Duodenal mucosa (tissue), 2 donors: Measurements from ENCODE around the gene CFAP141.

Experiments
- H3K27ac ChIP-seq: one replicate; pipeline ENCODE4 v1.7.0; 2013; ENCODE audit warnings: low read depth, low read length
- H3K27me3 ChIP-seq, 2 donors: one replicate each; pipeline ENCODE4 v1.7.0; 2013; ENCODE audit warnings: low read length in 2 of 2, control low read depth in 1 of 2; ENCODE audit not compliant: insufficient read depth in 2 of 2, control insufficient read depth in 1 of 2
- H3K36me3 ChIP-seq, 2 donors: one replicate each; pipeline ENCODE4 v1.7.0; 2013; ENCODE audit warnings: low read length in 2 of 2, control low read depth in 1 of 2; ENCODE audit not compliant: insufficient read depth in 2 of 2, control insufficient read depth in 1 of 2
- H3K4me1 ChIP-seq, 2 donors: one replicate each; pipeline ENCODE4 v1.7.0; 2013; ENCODE audit warnings: low read length in 2 of 2, control low read depth in 1 of 2; ENCODE audit not compliant: insufficient read depth in 2 of 2, control insufficient read depth in 1 of 2
- H3K4me3 ChIP-seq, 2 donors: one replicate each; pipeline ENCODE4 v1.7.0; 2013; ENCODE audit warnings: low read length in 2 of 2, low read depth in 1 of 2
- H3K9ac ChIP-seq, 2 donors: one replicate each; pipeline ENCODE4 v1.7.0; 2013; ENCODE audit warnings: low read length in 2 of 2, low read depth in 1 of 2
- H3K9me3 ChIP-seq, 2 donors: one replicate each; pipeline ENCODE4 v1.7.0; 2013; ENCODE audit warnings: low read length in 2 of 2, control low read depth in 1 of 2; ENCODE audit not compliant: control insufficient read depth in 1 of 2

CFAP141 gene

DNA sequence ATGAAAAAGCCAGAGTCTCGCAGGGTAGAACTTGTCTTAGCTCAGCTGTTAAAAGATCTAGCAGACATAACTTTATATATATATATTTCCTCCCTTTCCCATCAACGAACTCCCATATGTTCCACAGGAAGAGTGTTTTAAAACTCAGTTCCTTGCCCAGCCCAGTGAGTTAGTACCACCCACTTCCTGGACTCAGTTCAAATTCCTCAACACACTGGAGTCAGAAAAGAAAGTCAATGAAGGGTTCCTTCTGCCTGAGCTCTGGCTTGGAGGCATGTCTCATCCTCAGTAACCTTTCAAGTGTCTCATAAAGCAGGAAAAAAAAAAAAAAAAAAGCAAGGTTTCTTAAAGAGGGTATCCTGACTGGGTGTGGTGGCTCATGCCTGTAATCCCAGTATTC is 29.8 kb downstream of the CFAP141 start:
- Histone ChIP-seq H3K27ac (no peak overlapping the region), H3K4me1 (peaks cover 55 to 56% of the 10 kb centered on the region in 2 donors), H3K27me3 (no peaks in the 10 kb centered on the region), H3K9ac (no peak overlapping the region), H3K4me3 (no peak overlapping the region), H3K9me3 (no peaks in the 10 kb centered on the region), H3K36me3 (peaks cover 31 to 42% of the 10 kb centered on the region in 2 donors)

GRCh38 chr1:154174654-154175053 is 31.5 kb downstream of the CFAP141 start:
- no peak overlapping the region for H3K4me3 ChIP-seq
- no peaks in the 10 kb centered on the region for H3K27me3 ChIP-seq
- no peaks in the 10 kb centered on the region for H3K9me3 ChIP-seq
- H3K36me3 ChIP-seq, result peaks cover 41 to 59% of the 10 kb centered on the region in 2 donors
- H3K4me1 ChIP-seq, result peaks cover 41% of the 10 kb centered on the region in 2 donors
- no peak overlapping the region for H3K27ac ChIP-seq
- H3K9ac ChIP-seq, result no peak overlapping the region

GRCh38 chr1:154171880-154172279 is 34.3 kb downstream of the CFAP141 start:
- Histone ChIP-seq H3K4me1 (peaks cover 13% of the 10 kb centered on the region in 2 donors), H3K4me3 (no peak overlapping the region), H3K36me3 (peaks cover 61 to 87% of the 10 kb centered on the region in 2 donors)

GRCh38 chr1:154171223-154171583 is 34.9 kb downstream of the CFAP141 start:
- H3K9me3 ChIP-seq, result no peaks in the 10 kb centered on the region
- H3K27ac ChIP-seq, result no peak overlapping the region
- no peak overlapping the region for H3K4me3 ChIP-seq
- H3K27me3 ChIP-seq, result no peaks in the 10 kb centered on the region
- peaks cover 68 to 93% of the 10 kb centered on the region in 2 donors for H3K36me3 ChIP-seq
- H3K9ac ChIP-seq, result no peak overlapping the region
- H3K4me1 ChIP-seq, result peaks cover 7 to 8% of the 10 kb centered on the region in 2 donors

More at GRCh38 chr1:154171880-154172279, 34.3 kb downstream of the CFAP141 start:
- H3K27ac ChIP-seq, result no peak overlapping the region
- no peaks in the 10 kb centered on the region for H3K9me3 ChIP-seq
- H3K9ac ChIP-seq, result no peak overlapping the region
- no peaks in the 10 kb centered on the region for H3K27me3 ChIP-seq

GRCh38 chr1:154170547-154171222 is 35.4 kb downstream of the CFAP141 start:
- Histone ChIP-seq H3K9me3 (no peaks in the 10 kb centered on the region), H3K4me1 (peaks cover 2 to 3% of the 10 kb centered on the region in 2 donors), H3K36me3 (peaks cover 66 to 94% of the 10 kb centered on the region in 2 donors), H3K4me3 (no peak overlapping the region), H3K27ac (no peak overlapping the region), H3K27me3 (no peaks in the 10 kb centered on the region), H3K9ac (no peak overlapping the region)

GRCh38 chr1:154167461-154167860 is 38.7 kb downstream of the CFAP141 start:
- no peak overlapping the region for H3K4me3 ChIP-seq
- no peak overlapping the region for H3K9ac ChIP-seq
- no peaks in the 10 kb centered on the region for H3K4me1 ChIP-seq
- no peak overlapping the region for H3K27ac ChIP-seq
- no peaks in the 10 kb centered on the region for H3K27me3 ChIP-seq
- H3K36me3 ChIP-seq, result peaks cover 76 to 99% of the 10 kb centered on the region in 2 donors
- H3K9me3 ChIP-seq, result no peaks in the 10 kb centered on the region

GRCh38 chr1:154166207-154166606 is 39.9 kb downstream of the CFAP141 start:
- H3K4me1 ChIP-seq, result no peaks in the 10 kb centered on the region
- H3K36me3 ChIP-seq, result peaks cover 65 to 96% of the 10 kb centered on the region in 2 donors
- H3K27ac ChIP-seq, result no peak overlapping the region
- no peak overlapping the region for H3K9ac ChIP-seq
- H3K27me3 ChIP-seq, result no peaks in the 10 kb centered on the region
- no peak overlapping the region for H3K4me3 ChIP-seq
- no peaks in the 10 kb centered on the region for H3K9me3 ChIP-seq

GRCh38 chr1:154159554-154159953 is 46.6 kb downstream of the CFAP141 start:
- Histone ChIP-seq H3K27me3 (no peaks in the 10 kb centered on the region), H3K4me3 (no peak overlapping the region), H3K27ac (no peak overlapping the region), H3K4me1 (peaks cover 10 to 21% of the 10 kb centered on the region in 2 donors), H3K9me3 (no peaks in the 10 kb centered on the region), H3K36me3 (peaks cover 28 to 84% of the 10 kb centered on the region in 2 donors), H3K9ac (no peak overlapping the region)

DNA sequence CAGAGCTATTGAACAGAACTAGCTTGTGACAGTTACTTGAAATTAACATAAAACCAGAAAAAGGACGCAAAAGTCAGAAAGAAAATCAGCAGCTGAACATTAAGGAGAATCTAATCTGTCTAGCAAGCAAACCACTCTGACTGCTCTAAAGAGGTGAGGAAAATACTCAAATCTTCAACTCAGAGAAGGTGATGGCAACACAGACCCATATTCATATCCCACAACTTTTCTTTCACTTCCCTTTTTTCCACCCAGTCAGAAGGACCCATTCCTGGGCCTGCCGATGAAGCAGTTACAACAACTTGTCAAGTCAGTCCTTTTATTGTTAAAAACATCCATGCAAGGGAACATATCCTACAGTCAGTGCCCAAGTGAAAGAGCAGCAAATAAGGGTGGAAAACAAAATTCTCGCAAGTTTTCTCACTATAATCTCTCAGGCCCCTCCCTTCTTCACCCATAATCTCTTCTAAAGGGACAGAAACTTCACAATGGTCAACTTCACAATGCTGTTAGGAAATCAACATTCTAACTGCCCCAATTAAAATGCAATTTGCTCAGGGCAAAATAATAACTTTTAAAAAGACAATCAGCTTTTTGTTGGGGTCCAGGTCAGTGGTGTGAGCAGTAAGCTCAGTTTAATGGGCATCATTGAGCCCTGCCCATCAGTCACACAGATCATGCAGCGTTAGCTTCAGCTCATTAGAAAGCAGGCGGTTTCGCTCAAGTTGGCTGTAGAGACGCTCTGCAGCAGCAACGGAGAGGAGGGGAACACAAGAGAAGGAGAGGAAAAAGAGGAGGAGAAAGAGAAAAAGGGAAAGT is 47.6 kb downstream of the CFAP141 start:
- Histone ChIP-seq H3K27me3 (no peaks in the 10 kb centered on the region), H3K36me3 (peaks cover 20 to 75% of the 10 kb centered on the region in 2 donors), H3K9ac (no peak overlapping the region), H3K9me3 (no peaks in the 10 kb centered on the region), H3K4me1 (peaks cover 10 to 21% of the 10 kb centered on the region in 2 donors), H3K27ac (no peak overlapping the region), H3K4me3 (no peak overlapping the region)
